ENCODE measurements around the gene NLGN1. TPM values are rescaled to one million over a fixed set of nuclear protein-coding genes. Genes with fewer than 3 reads are reported as not detected.

The NLGN1 gene
- total and polyA plus RNA-seq, 2 of the 8 experiments (the other 6 are each of a cell fraction or from before 2014, with no cell fraction given), result 7.8 to 14.8 TPM

DNA sequence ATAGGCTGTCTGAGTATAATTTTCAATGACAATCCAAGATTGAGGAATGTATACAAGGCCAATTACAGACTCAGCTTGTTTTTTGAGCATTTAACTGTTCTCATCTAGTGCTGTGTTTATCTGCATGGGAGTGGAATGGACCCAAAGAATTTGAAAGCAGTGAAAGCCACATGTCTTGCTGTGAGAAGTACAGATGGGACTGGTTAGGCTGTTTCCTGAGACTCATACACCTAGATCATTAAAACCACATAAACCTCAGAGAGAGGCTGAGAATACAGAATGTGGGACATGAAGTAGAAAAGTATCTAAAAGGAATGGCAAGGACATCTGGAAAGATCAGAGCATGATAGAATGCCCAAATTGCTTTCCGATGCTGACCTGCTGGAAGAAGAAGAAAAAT, 224.6 kb downstream of the NLGN1 start (continued):
- TF ChIP-seq SRF (IDR thresholded peaks at IDR 0.05; ENCODE audit: low read depth, low read length) (no peak), HDAC6 (IDR thresholded peaks at IDR 0.05; ENCODE audit: low read depth, low read length) (no peak), RNF2 (IDR thresholded peaks at IDR 0.05; ENCODE audit: borderline replicate concordance, low read depth, low read length, missing control alignments, poor library complexity, severe bottlenecking) (no peak), TAF7 (optimal IDR thresholded peaks at IDR 0.05; ENCODE audit: borderline replicate concordance, low read depth, low read length) (no peak)
